Pancreas (tissue), 10 donors: ENCODE data around the gene TEX10. TPM values are rescaled to one million over a fixed set of nuclear protein-coding genes. Genes with fewer than 3 reads are reported as not detected.

ENCODE experiments used
- ATAC-seq, 4 donors: fragments of 200-7000 bp; cut with Tn5 transposase; one replicate each; pipeline versions ENCODE4 v1.8.0 to v1.9.1; 2020; ENCODE audit warnings: mild to moderate bottlenecking in 4 of 4, moderate library complexity in 4 of 4
- DNase-seq, 6 donors: peaks; one replicate each; pipeline ENCODE4 v3.0.0-alpha.2; 2020
- FAIRE-seq: peaks from 2 replicates; lab custom pipeline; 2012; peaks lifted over from hg19 to GRCh38; lab: Jason Lieb, UNC
- H3K27ac ChIP-seq, 4 donors: fragments of 200-600 bp; sonication (generic); 1 replicate in 3 of 4; 2 replicates in 1 of 4; pipeline versions ENCODE4 v1.5.0 to v1.8.0; 2020
- H3K27me3 ChIP-seq, 4 donors: fragments of 200-600 bp; one replicate each; pipeline ENCODE4 v1.8.0; 2021
- H3K36me3 ChIP-seq, 3 donors: fragments of 200-600 bp; sonication (generic) in 1 of 3; one replicate each; pipeline versions ENCODE4 v1.5.0 to v1.8.0; 2020 to 2021
- H3K4me1 ChIP-seq, 3 donors: fragments of 200-600 bp; one replicate each; pipeline ENCODE4 v1.8.0; 2021
- H3K4me3 ChIP-seq, 4 donors: fragments of 200-600 bp; sonication (generic) in 2 of 4; one replicate each; pipeline versions ENCODE4 v1.5.0 to v1.8.0; 2020 to 2021
- H3K9me3 ChIP-seq, 4 donors: fragments of 200-600 bp; one replicate each; pipeline ENCODE4 v1.8.0; 2021
- WGBS, 2 donors: extraction: QIAGEN DNeasy Blood & Tissue Kit; methylation state at CpG; one replicate each; pipeline ENCODE4 v1.1.7; 2013; 5-methylcytosine and 5-hydroxymethylcytosine counted together
- intact Hi-C, 3 donors: fragments of 100-400 bp; cut with DNase I; formaldehyde crosslinking; loops; one replicate each; pipeline versions ENCODE4 v1.11.1 to v1.14.2; 2022
- polyA plus RNA-seq, 2 donors: library from polyadenylated mRNA; stranded (reverse); fragments of 200-250 nt; gene quantifications; one replicate each; pipeline ENCODE4 v1.2.3, GENCODE V29; 2013
- total RNA-seq, 6 donors: library from RNA; stranded (reverse); fragmentation: NEBNext Ultra II Directional in 4 of 6; extraction: Animal tissue kit (Norgen Biotek cat#: 25700) in 4 of 6; gene quantifications; one replicate each; pipeline versions ENCODE4 v1.2.1 to v1.2.4, GENCODE V29; 2021 to 2023
- TF ChIP-seq, protein P1 (sequence below), 4 donors: fragments of 200-600 bp; sonication (generic) in 3 of 4; IDR thresholded peaks; one replicate each; pipeline versions ENCODE4 v1.5.0 to v1.8.0; 2021; ENCODE audit warnings: antibody characterized with exemption in 4 of 4
- donor health status: healthy with polysubstance abuse.
- donor health status: DM: no; HTN: no; CAD: no; lungs with moderate emphysema.
- donor health status: DM: no; HTN: no; CAD: no.
- donor health status: control.
- donor health status: control.
- donor health status: Bipolar disorder and iron deficiency.
- donor health status: DM: yes; HTN: yes; CAD: no.
- donor health status: DM: no; HTN: no; CAD: no.
- donor health status: DM: no; HTN: no; CAD: no.
- donor health status: DM: yes; HTN: yes; CAD: no.

Gene TEX10
- total and polyA plus RNA-seq, 8 donors, result 3.1 to 6.7 (median 5.4) TPM

DNA sequence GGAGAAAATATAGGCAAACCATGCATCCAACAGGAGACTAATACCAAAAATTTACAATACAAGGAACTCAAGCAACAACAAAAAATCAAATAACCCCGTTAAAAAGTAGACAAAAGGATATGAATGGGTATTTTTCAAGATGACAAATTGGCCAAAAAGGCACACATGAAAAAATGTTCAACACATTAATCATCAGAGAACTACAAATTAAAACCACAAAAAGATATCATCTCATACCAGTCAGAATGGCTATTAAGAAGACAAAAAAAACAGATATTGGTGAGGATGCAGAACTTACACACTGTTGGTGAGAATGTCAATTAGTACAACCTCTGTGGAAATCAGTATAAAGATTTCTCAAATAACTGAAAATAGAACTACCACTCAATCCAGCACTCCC lies 35.0 kb downstream of the TEX10 start:
- TF ChIP-seq, protein P1, sequence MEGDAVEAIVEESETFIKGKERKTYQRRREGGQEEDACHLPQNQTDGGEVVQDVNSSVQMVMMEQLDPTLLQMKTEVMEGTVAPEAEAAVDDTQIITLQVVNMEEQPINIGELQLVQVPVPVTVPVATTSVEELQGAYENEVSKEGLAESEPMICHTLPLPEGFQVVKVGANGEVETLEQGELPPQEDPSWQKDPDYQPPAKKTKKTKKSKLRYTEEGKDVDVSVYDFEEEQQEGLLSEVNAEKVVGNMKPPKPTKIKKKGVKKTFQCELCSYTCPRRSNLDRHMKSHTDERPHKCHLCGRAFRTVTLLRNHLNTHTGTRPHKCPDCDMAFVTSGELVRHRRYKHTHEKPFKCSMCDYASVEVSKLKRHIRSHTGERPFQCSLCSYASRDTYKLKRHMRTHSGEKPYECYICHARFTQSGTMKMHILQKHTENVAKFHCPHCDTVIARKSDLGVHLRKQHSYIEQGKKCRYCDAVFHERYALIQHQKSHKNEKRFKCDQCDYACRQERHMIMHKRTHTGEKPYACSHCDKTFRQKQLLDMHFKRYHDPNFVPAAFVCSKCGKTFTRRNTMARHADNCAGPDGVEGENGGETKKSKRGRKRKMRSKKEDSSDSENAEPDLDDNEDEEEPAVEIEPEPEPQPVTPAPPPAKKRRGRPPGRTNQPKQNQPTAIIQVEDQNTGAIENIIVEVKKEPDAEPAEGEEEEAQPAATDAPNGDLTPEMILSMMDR (IDR thresholded peaks at IDR 0.05), result no peak
- peaks cover 0 to 22% (median 0%) of the 10 kb centered on the region in 3 donors for H3K36me3 ChIP-seq
- intact Hi-C loops, result no loop called here
- no peaks in the 10 kb centered on the region for H3K9me3 ChIP-seq
- ATAC-seq (no peak), FAIRE-seq (no peak), DNase-seq (no peak)
- H3K4me1 ChIP-seq, result no peaks in the 10 kb centered on the region
- H3K27me3 ChIP-seq, result no peaks in the 10 kb centered on the region
- H3K4me3 ChIP-seq, result no peak overlapping the region
- H3K27ac ChIP-seq, result no peak overlapping the region
- 60 to 71% methylated on average over 1 of the region's 1 CpG for WGBS, 2 donors

DNA sequence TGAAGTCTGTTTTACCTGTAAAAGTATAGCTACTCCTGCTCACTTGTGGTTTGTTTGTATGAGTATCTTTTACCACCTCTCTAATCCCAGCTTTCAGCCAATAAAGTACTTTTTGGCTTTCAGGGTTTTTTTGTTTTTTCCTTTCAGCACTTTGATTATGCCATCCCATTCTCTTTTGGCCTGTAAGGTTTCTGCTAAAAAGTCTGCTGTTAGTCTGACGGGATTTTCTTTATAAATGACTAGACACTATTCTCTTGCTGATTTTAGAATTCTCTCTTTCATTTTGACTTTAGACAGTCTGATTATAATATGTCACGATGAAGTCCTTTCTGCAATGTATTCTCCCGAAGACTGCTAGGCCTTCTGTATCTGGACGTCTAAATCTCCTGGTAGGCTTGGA lies 37.2 kb downstream of the TEX10 start:
- ATAC-seq, result no peak
- H3K27ac ChIP-seq, result no peak overlapping the region
- H3K4me3 ChIP-seq, result no peak overlapping the region
- H3K9me3 ChIP-seq, result no peaks in the 10 kb centered on the region
- intact Hi-C loops, result no loop called here
- H3K4me1 ChIP-seq, result no peaks in the 10 kb centered on the region
- TF ChIP-seq, protein P1 (IDR thresholded peaks at IDR 0.05), result no peak
- no peaks in the 10 kb centered on the region for H3K27me3 ChIP-seq
- WGBS, 2 donors, result 94 to 97% methylated on average over 4 of the region's 4 CpGs
- FAIRE-seq, result no peak
- DNase-seq, result no peak
- H3K36me3 ChIP-seq, result peaks cover 0 to 22% (median 0%) of the 10 kb centered on the region in 3 donors

DNA sequence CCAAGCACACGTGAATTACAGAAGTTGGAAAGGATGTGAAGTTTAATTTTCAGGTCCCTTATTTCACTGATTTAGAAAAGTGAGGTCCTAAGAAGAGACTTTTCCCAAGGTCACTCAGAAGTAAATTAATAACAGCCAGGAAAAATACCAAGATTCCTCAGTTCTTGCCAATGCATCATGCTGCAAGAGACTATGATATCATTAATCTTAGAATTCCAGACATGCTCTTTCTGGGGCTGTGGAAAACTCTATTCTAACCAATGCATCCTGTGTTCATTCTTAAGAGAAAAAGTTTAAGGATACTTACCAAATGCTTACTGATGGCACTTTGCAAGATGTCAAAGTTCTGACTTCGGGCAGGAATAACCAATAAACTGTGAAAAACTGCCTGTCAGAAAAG lies 42.8 kb downstream of the TEX10 start:
- WGBS, 2 donors, result 89 to 90% methylated on average over 2 of the region's 2 CpGs
- H3K27ac ChIP-seq, result no peak overlapping the region
- intact Hi-C loops, result no loop called here
- TF ChIP-seq, protein P1 (IDR thresholded peaks at IDR 0.05), result no peak
- no peaks in the 10 kb centered on the region for H3K9me3 ChIP-seq
- peaks cover 0 to 10% (median 0%) of the 10 kb centered on the region in 3 donors for H3K4me1 ChIP-seq
- H3K27me3 ChIP-seq, result no peaks in the 10 kb centered on the region
- H3K4me3 ChIP-seq, result no peak overlapping the region
- ATAC-seq (no peak), FAIRE-seq (no peak), DNase-seq (no peak)
- H3K36me3 ChIP-seq, result peaks cover 0 to 6% (median 0%) of the 10 kb centered on the region in 3 donors

DNA sequence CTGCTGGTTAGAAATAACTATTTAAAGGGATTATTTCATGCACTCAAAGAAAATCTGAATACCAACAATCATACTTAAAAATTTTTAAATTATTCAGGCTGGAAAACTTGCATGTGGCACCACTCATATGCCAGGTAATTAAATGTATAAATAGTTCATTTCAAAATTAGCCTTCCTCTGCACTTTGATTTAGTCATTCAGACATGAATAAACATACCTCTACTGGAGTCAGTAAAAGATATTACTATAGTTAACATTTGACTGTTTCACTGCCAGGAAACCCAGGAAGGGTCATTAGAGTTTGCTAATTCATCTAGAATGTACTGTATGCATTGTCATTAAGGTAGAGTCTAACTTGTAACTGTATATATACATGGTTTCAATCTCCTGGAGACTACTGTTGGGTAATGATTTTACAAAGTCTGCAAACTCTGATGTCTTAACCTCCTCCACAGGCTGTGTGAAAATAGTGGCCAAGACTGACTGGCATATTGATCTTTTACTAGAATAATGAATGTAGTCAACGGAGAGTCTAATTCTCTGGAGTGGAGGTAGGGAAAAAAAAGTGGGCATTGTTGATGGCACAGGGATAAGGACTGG lies 43.7 kb downstream of the TEX10 start:
- peaks cover 0 to 10% (median 0%) of the 10 kb centered on the region in 3 donors for H3K4me1 ChIP-seq
- intact Hi-C loops, result no loop called here
- no peak overlapping the region for H3K4me3 ChIP-seq
- DNase-seq (no peak), FAIRE-seq (no peak), ATAC-seq (peak in 1 of 4 donors; percentile 26)
- peaks cover 0 to 3% (median 0%) of the 10 kb centered on the region in 3 donors for H3K36me3 ChIP-seq
- TF ChIP-seq, protein P1 (IDR thresholded peaks at IDR 0.05), result no peak
- 13 to 23% methylated on average over 1 of the region's 1 CpG for WGBS, 2 donors
- H3K9me3 ChIP-seq, result no peaks in the 10 kb centered on the region
- H3K27me3 ChIP-seq, result no peaks in the 10 kb centered on the region
- H3K27ac ChIP-seq, result no peak overlapping the region

DNA sequence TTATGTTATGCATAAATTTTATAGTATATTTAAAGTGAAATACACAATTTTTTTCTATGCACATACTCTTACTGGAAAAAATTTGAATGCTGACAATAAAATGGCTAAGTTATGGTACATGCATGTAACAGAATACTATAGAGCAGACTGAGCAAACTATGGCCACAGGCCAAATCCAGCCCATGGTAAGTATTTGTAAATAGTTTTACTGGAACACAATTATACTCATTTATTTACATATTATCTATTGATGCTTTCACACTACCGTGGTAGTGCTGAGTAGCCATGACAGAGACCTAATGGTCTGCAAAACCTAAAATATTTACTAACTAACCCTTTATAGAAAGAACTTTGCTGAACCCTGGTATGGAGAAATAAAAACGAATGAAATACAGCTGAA lies 45.7 kb downstream of the TEX10 start:
- Histone ChIP-seq H3K4me1 (peaks cover 0 to 10% (median 0%) of the 10 kb centered on the region in 3 donors), H3K27me3 (no peaks in the 10 kb centered on the region), H3K27ac (no peak overlapping the region), H3K9me3 (no peaks in the 10 kb centered on the region), H3K4me3 (no peak overlapping the region), H3K36me3 (peaks cover 0 to 8% (median 0%) of the 10 kb centered on the region in 3 donors)
- DNase-seq, result no peak
- TF ChIP-seq, protein P1 (IDR thresholded peaks at IDR 0.05), result no peak
- WGBS, 2 donors, result 51 to 66% methylated on average over 2 of the region's 2 CpGs
- no peak for FAIRE-seq
- intact Hi-C loops, result no loop called here
- ATAC-seq, result no peak
